Activated naive CD8-positive, alpha-beta T cell (primary cell): Measurements from ENCODE around the gene ZNF586.

Experiments
- H3K27ac Mint-ChIP-seq: one replicate; pipeline ENCODE4 v1.8.0; 2021; ENCODE audit warnings: mixed read lengths
- H3K27me3 Mint-ChIP-seq: one replicate; pipeline ENCODE4 v1.8.0; 2021; ENCODE audit warnings: mixed read lengths
- H3K36me3 Mint-ChIP-seq: one replicate; pipeline ENCODE4 v1.8.0; 2021; ENCODE audit warnings: mixed read lengths
- H3K4me1 Mint-ChIP-seq: one replicate; pipeline ENCODE4 v1.8.0; 2021; ENCODE audit warnings: low read depth, mixed read lengths
- H3K4me3 Mint-ChIP-seq: one replicate; pipeline ENCODE4 v1.8.0; 2021; ENCODE audit warnings: mild to moderate bottlenecking, mixed read lengths
- H3K9me3 Mint-ChIP-seq: one replicate; pipeline ENCODE4 v1.8.0; 2021; ENCODE audit warnings: low read depth, mixed read lengths

The ZNF586 gene

GRCh38 chr19:57829316-57829715, 59.8 kb downstream of the ZNF586 start:
- Mint-ChIP-seq H3K36me3 (peaks cover 5% of the 10 kb centered on the region), H3K27me3 (no peaks in the 10 kb centered on the region), H3K4me3 (no peak overlapping the region), H3K27ac (no peak overlapping the region), H3K4me1 (peaks cover 29% of the 10 kb centered on the region), H3K9me3 (no peaks in the 10 kb centered on the region)

GRCh38 chr19:57830071-57830602, 60.7 kb downstream of the ZNF586 start, which contains the start of gene ZNF587B:
Gene ZNF587B, plus strand, starts transcription at chr19:57830299. Its CDS starts 230 bp downstream, at chr19:57830529.
- Mint-ChIP-seq H3K4me1 (peaks cover 25% of the 10 kb centered on the region), H3K27ac (no peak within 1 kb of the TSS), H3K4me3 (no peak within 1 kb of the TSS), H3K36me3 (peaks cover 2% of the 10 kb centered on the region), H3K27me3 (no peaks in the 10 kb centered on the region), H3K9me3 (no peaks in the 10 kb centered on the region)
